GM12878 (cell line): Measurements from ENCODE around the gene ASIC4. TPM values are rescaled to one million over a fixed set of nuclear protein-coding genes. Genes with fewer than 3 reads are reported as not detected.

Experiments
- ATAC-seq: fragments of 200-7000 bp; cut with Tn5 transposase; 3 replicates; pipeline ENCODE4 v1.9.1; 2020; ENCODE audit warnings: mild to moderate bottlenecking, moderate library complexity
- BruUV-seq: library from RNA; stranded (reverse); fragments of 400-500 nt; replicated peaks from 2 replicates; lab custom pipeline; 2021; lab: Mats Ljungman, UMichigan
- CTCF ChIA-PET: fragments of 300-600 bp; sonication (Branson Sonifier 250); formaldehyde crosslinking; extraction: SDS; loops from one replicate; lab custom pipeline; 2021; ENCODE audit warnings: inconsistent platforms; lab: Yijun Ruan, JAX
- POLR2A ChIA-PET: fragments of 350-600 bp; formaldehyde crosslinking; extraction: SDS; loops from one replicate; lab custom pipeline; 2021; ENCODE audit warnings: inconsistent platforms; lab: Charles Lee
- RAD21 ChIA-PET: fragments of 300-600 bp; sonication (Branson Sonifier 250); formaldehyde crosslinking; loops from one replicate; lab custom pipeline; 2023; ENCODE audit warnings: antibody characterized with exemption; ENCODE audit not compliant: unreplicated experiment; lab: Charles Lee
- SMC1A ChIA-PET: fragments of 300-600 bp; sonication (Branson Sonifier 250); formaldehyde crosslinking; loops from one replicate; lab custom pipeline; 2023; ENCODE audit not compliant: unreplicated experiment, uncharacterized antibody; lab: Charles Lee
- DNase-seq: peaks from one replicate; pipeline ENCODE4 v3.0.0-alpha.2; 2011; ENCODE audit warnings: low read depth, low spot score
- FAIRE-seq: peaks from 3 replicates; lab custom pipeline; 2011; peaks lifted over from hg19 to GRCh38; lab: Jason Lieb, UNC
- H2AFZ ChIP-seq: 2 replicates; pipeline ENCODE4 v1.6.0; 2011; ENCODE audit warnings: low read depth, low read length, control low read depth; ENCODE audit not compliant: control insufficient read depth
- H3K27ac ChIP-seq: 2 replicates; pipeline ENCODE4 v1.5.1; 2011; ENCODE audit warnings: control low read depth; ENCODE audit not compliant: control insufficient read depth, insufficient read depth
- H3K27me3 ChIP-seq, 2 experiments: replicated peaks in 1 of 2; 2 replicates each; pipeline versions ENCODE4 v1.6.0 to v1.6.1; 2011; ENCODE audit warnings: low read length in 1 of 2; ENCODE audit not compliant: control insufficient read depth in 2 of 2, insufficient read depth in 2 of 2
- H3K36me3 ChIP-seq, 2 experiments: 2 replicates each; pipeline ENCODE4 v1.5.1; 2011; ENCODE audit warnings: low read length in 1 of 2; ENCODE audit not compliant: control insufficient read depth in 2 of 2, insufficient read depth in 2 of 2
- H3K4me1 ChIP-seq: 2 replicates; pipeline ENCODE4 v1.6.1; 2011; ENCODE audit warnings: mild to moderate bottlenecking, low read length, moderate library complexity, mixed read lengths; ENCODE audit not compliant: control insufficient read depth, insufficient read depth
- H3K4me2 ChIP-seq: 2 replicates; pipeline ENCODE4 v1.6.0; 2011; ENCODE audit warnings: control low read depth; ENCODE audit not compliant: control insufficient read depth, insufficient read depth
- H3K4me3 ChIP-seq: fragments of 200-600 bp; sonication (generic); 2 replicates; pipeline ENCODE4 v1.5.1; 2016
- H3K79me2 ChIP-seq: 2 replicates; pipeline ENCODE4 v1.6.0; 2011; ENCODE audit warnings: low read length; ENCODE audit not compliant: control insufficient read depth, insufficient read depth
- H3K9ac ChIP-seq: 2 replicates; pipeline ENCODE4 v1.8.0; 2011; ENCODE audit warnings: low read length, control low read depth, mixed read lengths; ENCODE audit not compliant: control insufficient read depth, insufficient read depth
- H3K9me3 ChIP-seq: replicated peaks from 3 replicates; pipeline ENCODE4 v1.5.1; 2011; ENCODE audit warnings: mild to moderate bottlenecking, low read length; ENCODE audit not compliant: control insufficient read depth, insufficient read depth
- H4K20me1 ChIP-seq: 2 replicates; pipeline ENCODE4 v1.6.0; 2011; ENCODE audit not compliant: control insufficient read depth, insufficient read depth
- FOXM1 ChIP-seq: IDR thresholded peaks from 2 replicates; pipeline ENCODE4 v1.6.1; 2012; ENCODE audit warnings: low read depth, mild to moderate bottlenecking, inconsistent platforms, low read length, moderate library complexity
- IRF3 ChIP-seq: fragments of 450-650 bp; IDR thresholded peaks from 2 replicates; pipeline ENCODE4 v1.6.1; 2014; ENCODE audit warnings: mild to moderate bottlenecking
- IRF4 ChIP-seq: IDR thresholded peaks from 2 replicates; pipeline ENCODE4 v1.6.1; 2011; ENCODE audit warnings: low read depth, low read length
- MEF2A ChIP-seq: IDR thresholded peaks from 2 replicates; pipeline ENCODE4 v1.6.1; 2011; ENCODE audit warnings: low read depth, mild to moderate bottlenecking, low read length, moderate library complexity; ENCODE audit not compliant: insufficient read depth
- TCF3 ChIP-seq: IDR thresholded peaks from 2 replicates; pipeline ENCODE4 v1.6.1; 2012; ENCODE audit warnings: low read depth, mild to moderate bottlenecking, low read length, borderline replicate concordance; ENCODE audit not compliant: insufficient read depth
- WGBS: methylation state at CpG from one replicate; pipeline ENCODE4 v1.1.6; 2016; ENCODE audit warnings: low lambda C conversion rate; ENCODE audit not compliant: insufficient replicate concordance, insufficient coverage; ENCODE audit errors: missing lambda C conversion rate; 5-methylcytosine and 5-hydroxymethylcytosine counted together
- in situ Hi-C: fragments of 300-500 bp; cut with MboI; formaldehyde crosslinking; loops from 9 replicates; pipeline ENCODE4 v1.14.3; 2018; ENCODE audit warnings: mixed read lengths
- intact Hi-C: fragments of 100-400 bp; cut with micrococcal nuclease; formaldehyde crosslinking; loops from one replicate; pipeline ENCODE4 v1.14.2; 2022; ENCODE audit not compliant: unreplicated experiment
- polyA plus RNA-seq, 11 experiments: library from polyadenylated mRNA; depleted of rRNA in 4 of 11; unstranded in 6 of 11; stranded (reverse) in 5 of 11; fragments of >200 nt; fragmentation: Nextera tagmentation in 4 of 11; fragmentation: Illumina TruSeq in 1 of 11; extraction: Ambion mirVana in 4 of 11; extraction: Trizol in 1 of 11; gene quantifications; 1 replicate in 1 of 11; 2 replicates in 10 of 11; pipeline versions ENCODE4 v1.2.1 to v1.2.3, GENCODE V29; 2011 to 2016; ENCODE audit warnings: inconsistent platforms in 2 of 11, missing spikeins in 2 of 11, low read depth in 1 of 11
- total RNA-seq, 4 experiments: library from RNA; depleted of rRNA in 3 of 4; stranded (reverse); fragments of >200 nt in 3 of 4; fragmentation: Illumina TruSeq in 1 of 4; extraction: Trizol in 1 of 4; gene quantifications; 2 replicates each; pipeline versions ENCODE4 v1.2.1 to v1.2.3, GENCODE V29; 2013 to 2021
- TF ChIP-seq, protein P1 (sequence below): IDR thresholded peaks from 2 replicates; pipeline ENCODE4 v1.6.1; 2011; ENCODE audit warnings: borderline replicate concordance, low read depth, mild to moderate bottlenecking, moderate library complexity, mixed read lengths, low read length; ENCODE audit not compliant: insufficient read depth; ENCODE audit errors: extremely low read length
- TF ChIP-seq, protein P2 (sequence below): fragments of 450-650 bp; IDR thresholded peaks from 2 replicates; pipeline ENCODE4 v1.6.1; 2017; ENCODE audit warnings: antibody characterized with exemption, mild to moderate bottlenecking, moderate library complexity
- TF ChIP-seq, protein P3 (sequence below): IDR thresholded peaks from 2 replicates; pipeline ENCODE4 v1.6.1; 2011; ENCODE audit warnings: borderline replicate concordance, low read depth, mild to moderate bottlenecking, moderate library complexity, low read length; ENCODE audit not compliant: insufficient read depth, poor library complexity, severe bottlenecking

The ASIC4 gene
- total and polyA plus RNA-seq, 10 of the 15 experiments (the other 5 are each of a cell fraction or from before 2014, with no cell fraction given): 0.01 TPM; not detected in 9

DNA sequence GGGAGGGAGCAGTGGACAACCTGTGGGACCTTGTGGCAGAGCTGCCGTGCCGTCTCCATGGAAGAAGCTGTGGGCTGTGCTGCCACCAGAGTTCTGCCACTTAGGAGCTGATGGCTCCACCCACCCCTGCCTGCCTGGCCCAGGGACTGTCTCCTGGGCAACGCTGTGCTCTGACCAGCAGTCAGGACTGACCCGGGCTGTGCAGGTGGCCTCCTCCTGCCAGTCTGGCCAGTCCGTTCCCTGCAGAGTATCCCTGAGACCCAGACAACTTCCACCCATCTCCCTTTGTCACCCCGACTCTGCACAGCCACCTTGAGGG is 12.8 kb downstream of the ASIC4 start:
- H4K20me1 ChIP-seq: no peaks in the 10 kb centered on the region; the same call in 1 of the 2 replicates
- no TSS peak for BruUV-seq
- no peaks in the 10 kb centered on the region for H3K9me3 ChIP-seq
- no peak overlapping the region for H3K4me3 ChIP-seq
- ChIA-PET RAD21 (interaction anchor here (0.8 to 1.5 kb wide), 3 partner anchors 12 to 124 kb away, joined by 3 to 7 read pairs (median 4); a partner anchor contains a TSS), POLR2A (no interaction called here), CTCF (interaction anchor here (1.0 to 10.8 kb wide), 7 partner anchors 8 to 124 kb away, joined by 3 to 224 read pairs (median 9); partner anchors contain the start of gene GMPPA), SMC1A (interaction anchor here (1.8 to 3.6 kb wide), 2 partner anchors 28 to 35 kb away, joined by 3 to 22 read pairs; partner anchors contain the start of gene GMPPA)
- no peak for FAIRE-seq
- H3K9ac ChIP-seq: no peak overlapping the region
- intact Hi-C loops: no loop called here
- ATAC-seq: no peak
- no peaks in the 10 kb centered on the region for H3K79me2 ChIP-seq
- no peak overlapping the region for H2AFZ ChIP-seq
- peaks cover 16 to 19% of the 10 kb centered on the region in 2 experiments for H3K27me3 ChIP-seq
- DNase-seq: no peak
- no peak overlapping the region for H3K4me2 ChIP-seq
- H3K27ac ChIP-seq: no peak overlapping the region
- no peaks in the 10 kb centered on the region for H3K36me3 ChIP-seq
- H3K4me1 ChIP-seq: no peaks in the 10 kb centered on the region
- WGBS: 16% methylated on average over 5 of the region's 6 CpGs
- in situ Hi-C loops: no loop called here
- no peak for TF ChIP-seq IRF3
- TF ChIP-seq MEF2A: no peak
- no peak for TF ChIP-seq IRF4
- TF ChIP-seq, protein P1, sequence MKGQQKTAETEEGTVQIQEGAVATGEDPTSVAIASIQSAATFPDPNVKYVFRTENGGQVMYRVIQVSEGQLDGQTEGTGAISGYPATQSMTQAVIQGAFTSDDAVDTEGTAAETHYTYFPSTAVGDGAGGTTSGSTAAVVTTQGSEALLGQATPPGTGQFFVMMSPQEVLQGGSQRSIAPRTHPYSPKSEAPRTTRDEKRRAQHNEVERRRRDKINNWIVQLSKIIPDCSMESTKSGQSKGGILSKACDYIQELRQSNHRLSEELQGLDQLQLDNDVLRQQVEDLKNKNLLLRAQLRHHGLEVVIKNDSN: no peak

- Histone ChIP-seq H3K4me2 (no peak overlapping the region), H3K4me3 (no peak overlapping the region), H3K9ac (no peak overlapping the region), H3K4me1 (no peaks in the 10 kb centered on the region), H3K9me3 (no peaks in the 10 kb centered on the region), H3K27ac (no peak overlapping the region), H3K27me3 (peaks cover 16 to 19% of the 10 kb centered on the region in 2 experiments), H4K20me1 (no peaks in the 10 kb centered on the region; the same call in 1 of the 2 replicates), H2AFZ (no peak overlapping the region), H3K36me3 (no peaks in the 10 kb centered on the region), H3K79me2 (no peaks in the 10 kb centered on the region)
- ATAC-seq (no peak), DNase-seq (no peak), FAIRE-seq (no peak)
- in situ Hi-C loops (no loop called here), intact Hi-C loops (no loop called here)
- POLR2A ChIA-PET: no interaction called here
- SMC1A ChIA-PET: interaction anchor here (1.4 to 4.3 kb wide), 6 partner anchors 9 to 125 kb away, joined by 3 to 41 read pairs (median 8); partner anchors contain the start of gene GMPPA
- CTCF ChIA-PET: interaction anchor here (0.9 to 10.8 kb wide), 7 partner anchors 17 to 125 kb away, joined by 3 to 224 read pairs (median 9); partner anchors contain the start of gene GMPPA
- 3% methylated on average over 5 of the region's 5 CpGs for WGBS
- RAD21 ChIA-PET: interaction anchor here (0.8 to 1.5 kb wide), 4 partner anchors 12 to 125 kb away, joined by 3 to 7 read pairs (median 4); a partner anchor contains a TSS
- BruUV-seq: no TSS peak
- TF ChIP-seq, protein P1: no peak
- TF ChIP-seq, protein P2, sequence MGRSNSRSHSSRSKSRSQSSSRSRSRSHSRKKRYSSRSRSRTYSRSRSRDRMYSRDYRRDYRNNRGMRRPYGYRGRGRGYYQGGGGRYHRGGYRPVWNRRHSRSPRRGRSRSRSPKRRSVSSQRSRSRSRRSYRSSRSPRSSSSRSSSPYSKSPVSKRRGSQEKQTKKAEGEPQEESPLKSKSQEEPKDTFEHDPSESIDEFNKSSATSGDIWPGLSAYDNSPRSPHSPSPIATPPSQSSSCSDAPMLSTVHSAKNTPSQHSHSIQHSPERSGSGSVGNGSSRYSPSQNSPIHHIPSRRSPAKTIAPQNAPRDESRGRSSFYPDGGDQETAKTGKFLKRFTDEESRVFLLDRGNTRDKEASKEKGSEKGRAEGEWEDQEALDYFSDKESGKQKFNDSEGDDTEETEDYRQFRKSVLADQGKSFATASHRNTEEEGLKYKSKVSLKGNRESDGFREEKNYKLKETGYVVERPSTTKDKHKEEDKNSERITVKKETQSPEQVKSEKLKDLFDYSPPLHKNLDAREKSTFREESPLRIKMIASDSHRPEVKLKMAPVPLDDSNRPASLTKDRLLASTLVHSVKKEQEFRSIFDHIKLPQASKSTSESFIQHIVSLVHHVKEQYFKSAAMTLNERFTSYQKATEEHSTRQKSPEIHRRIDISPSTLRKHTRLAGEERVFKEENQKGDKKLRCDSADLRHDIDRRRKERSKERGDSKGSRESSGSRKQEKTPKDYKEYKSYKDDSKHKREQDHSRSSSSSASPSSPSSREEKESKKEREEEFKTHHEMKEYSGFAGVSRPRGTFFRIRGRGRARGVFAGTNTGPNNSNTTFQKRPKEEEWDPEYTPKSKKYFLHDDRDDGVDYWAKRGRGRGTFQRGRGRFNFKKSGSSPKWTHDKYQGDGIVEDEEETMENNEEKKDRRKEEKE: no peak
- TF ChIP-seq FOXM1 (no peak), TCF3 (no peak)
- TF ChIP-seq, protein P3, sequence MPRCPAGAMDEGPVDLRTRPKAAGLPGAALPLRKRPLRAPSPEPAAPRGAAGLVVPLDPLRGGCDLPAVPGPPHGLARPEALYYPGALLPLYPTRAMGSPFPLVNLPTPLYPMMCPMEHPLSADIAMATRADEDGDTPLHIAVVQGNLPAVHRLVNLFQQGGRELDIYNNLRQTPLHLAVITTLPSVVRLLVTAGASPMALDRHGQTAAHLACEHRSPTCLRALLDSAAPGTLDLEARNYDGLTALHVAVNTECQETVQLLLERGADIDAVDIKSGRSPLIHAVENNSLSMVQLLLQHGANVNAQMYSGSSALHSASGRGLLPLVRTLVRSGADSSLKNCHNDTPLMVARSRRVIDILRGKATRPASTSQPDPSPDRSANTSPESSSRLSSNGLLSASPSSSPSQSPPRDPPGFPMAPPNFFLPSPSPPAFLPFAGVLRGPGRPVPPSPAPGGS: no peak
Observed at GRCh38 chr2:219527472-219527871, 13.2 kb downstream of the ASIC4 start.
